GM19438 (cell line): ENCODE results near the gene SIRPG.
"Not testable (repeated sequence)": the region's sequence is repeated elsewhere in the genome, so short reads cannot be mapped to it uniquely, and the experiment has no call there.

Experiments
- ATAC-seq: cut with Tn5 transposase; IDR thresholded peaks from one replicate; pipeline ENCODE4 v1.9.1; 2021; ENCODE audit warnings: low read depth; ENCODE audit not compliant: unreplicated experiment

Gene SIRPG

GRCh38 chr20:1672728-1673127 is 15.1 kb upstream of the SIRPG start:
- ATAC-seq: no peak

DNA sequence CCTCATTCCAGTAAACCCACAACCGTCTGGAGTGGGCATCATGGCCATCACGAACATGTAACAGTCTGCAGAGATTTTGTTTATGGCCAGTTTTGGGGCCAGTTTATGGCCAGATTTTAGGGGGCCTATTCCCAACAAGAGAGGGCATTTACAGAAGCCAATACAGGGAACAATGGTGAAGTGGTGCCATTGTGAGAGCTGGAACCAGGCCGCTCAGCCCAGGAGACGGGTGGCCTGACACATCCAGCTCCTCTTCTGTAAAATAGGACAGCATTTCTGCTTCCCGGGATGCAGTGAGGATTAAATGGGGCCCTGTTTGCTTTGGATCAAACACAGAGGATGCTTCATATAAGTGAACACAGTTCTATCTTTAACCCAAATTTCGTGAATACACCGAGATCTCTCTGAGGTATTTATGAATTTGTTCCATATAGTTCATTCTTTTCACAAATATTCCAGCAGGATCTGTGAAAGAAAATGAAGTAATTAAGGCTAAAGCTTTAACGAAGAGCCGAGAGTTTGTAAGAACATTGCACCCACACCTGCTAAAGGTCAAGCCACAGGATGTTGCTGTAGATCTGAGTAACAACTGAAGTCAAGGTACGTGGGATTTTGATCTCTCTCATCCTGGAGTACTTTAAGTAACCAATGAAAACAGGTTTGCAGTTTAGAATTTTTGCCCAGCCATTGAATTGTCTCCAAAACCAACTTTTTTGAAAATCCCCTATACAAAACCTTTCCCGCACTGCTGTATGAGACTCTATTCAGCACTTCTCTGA is 14.5 kb upstream of the SIRPG start:
- no peak for ATAC-seq

DNA sequence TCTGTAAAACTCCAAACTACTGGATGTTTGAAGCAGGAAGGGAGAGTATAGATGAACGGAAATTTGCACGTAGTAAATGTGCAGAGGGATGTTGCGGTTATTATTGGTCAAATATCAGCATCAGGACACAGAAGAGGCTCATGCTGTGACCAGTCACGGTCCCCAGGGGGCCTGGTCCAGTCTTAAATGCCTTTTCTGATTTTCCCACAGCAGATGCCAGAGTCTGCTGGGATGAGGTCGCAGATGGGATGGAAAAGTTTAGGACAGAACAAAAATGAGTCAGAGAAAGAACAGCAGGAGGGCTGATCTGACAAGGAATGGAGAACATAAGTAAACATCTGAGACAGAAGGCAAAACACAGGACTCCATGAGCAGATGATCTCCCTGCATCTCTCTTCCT is 11.7 kb upstream of the SIRPG start:
- ATAC-seq: no peak

GRCh38 chr20:1667502-1668085 is 10.0 kb upstream of the SIRPG start:
- no peak for ATAC-seq

GRCh38 chr20:1666802-1667201 is 9.2 kb upstream of the SIRPG start:
- ATAC-seq: no peak

- no peak for ATAC-seq
Measured at GRCh38 chr20:1665345-1665744, 7.8 kb upstream of the SIRPG start.

GRCh38 chr20:1664911-1665310 is 7.3 kb upstream of the SIRPG start:
- ATAC-seq: no peak

DNA sequence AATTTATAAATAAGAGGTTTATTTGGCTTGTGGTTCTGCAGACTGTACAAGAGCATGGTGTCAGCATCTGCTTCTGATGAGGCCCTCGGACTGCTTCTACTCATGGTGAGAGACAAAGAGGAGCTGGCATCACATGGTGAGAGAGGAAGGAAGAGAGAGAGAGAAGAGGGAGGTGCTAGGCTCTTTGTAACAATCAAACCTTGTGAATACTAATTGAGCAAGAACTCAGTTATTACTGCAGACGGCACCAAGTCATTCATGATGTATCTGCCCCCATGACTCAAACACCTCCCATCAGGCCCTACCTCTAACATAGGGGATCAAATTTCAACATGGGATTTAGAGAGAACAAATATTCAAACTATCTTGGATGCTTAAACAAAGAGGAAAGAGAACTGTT is 6.3 kb upstream of the SIRPG start:
- ATAC-seq: no peak

- ATAC-seq: no peak
Measured at GRCh38 chr20:1661542-1662299, 4.1 kb upstream of the SIRPG start.

DNA sequence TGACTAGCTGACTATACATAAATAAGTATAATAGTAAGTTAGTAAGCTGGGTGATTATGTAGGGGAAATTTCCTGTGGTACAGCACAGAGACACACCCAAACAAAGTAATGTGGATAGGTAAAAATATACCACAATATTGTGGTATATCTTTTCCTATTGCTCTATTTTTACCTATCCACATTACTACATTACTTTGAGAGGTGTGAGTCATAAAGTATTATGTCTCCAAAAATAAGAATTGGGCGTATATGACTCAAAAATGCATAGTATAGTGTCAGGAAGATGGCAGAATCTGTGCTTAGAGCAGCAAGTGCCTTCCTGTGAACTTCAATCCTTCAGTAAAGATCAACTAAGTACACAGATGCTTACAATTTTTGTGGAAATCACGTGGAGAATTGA is 2.7 kb upstream of the SIRPG start:
- ATAC-seq: no peak

DNA sequence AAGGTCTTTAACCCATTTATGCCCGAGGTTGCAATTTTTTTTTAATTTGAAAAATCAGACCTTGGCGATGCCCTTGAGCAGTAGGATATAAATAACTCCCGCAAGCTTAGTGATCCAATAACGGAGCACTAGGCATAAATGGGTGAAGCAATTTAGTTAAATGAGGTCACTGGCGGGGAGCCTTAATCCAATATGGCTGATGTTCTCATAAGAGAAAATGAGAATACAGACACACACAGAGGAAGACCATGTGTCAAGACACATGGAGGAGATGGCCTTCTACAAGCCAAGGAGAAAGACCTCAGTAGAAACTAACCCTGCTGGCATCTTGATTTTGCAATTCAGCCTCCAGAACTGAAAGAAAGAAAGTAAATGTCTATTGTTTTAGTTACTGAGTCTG is 735 bp downstream of the SIRPG start:
- no peak for ATAC-seq

- no peak for ATAC-seq
Measured at GRCh38 chr20:1654996-1655395, 2.6 kb downstream of the SIRPG start.

DNA sequence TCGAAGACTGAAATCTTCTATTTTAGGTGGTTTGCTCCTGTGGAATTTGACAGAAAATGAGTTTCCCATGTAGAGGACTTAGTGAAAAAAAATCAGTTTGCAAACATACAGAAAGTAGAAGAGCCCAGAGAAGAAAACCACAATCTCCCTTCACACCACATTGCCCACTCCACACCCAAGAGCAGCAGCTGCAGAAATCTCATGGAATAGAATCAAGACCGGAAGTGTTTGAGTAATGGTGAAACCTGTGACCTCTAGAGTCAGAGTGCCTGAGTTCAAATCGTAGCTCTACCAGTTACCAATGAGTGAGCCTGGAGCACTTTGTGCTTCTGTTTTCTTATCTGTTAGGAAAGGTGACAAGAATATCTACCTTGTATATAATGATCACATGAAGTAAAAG is 4.6 kb downstream of the SIRPG start:
- ATAC-seq: no peak

DNA sequence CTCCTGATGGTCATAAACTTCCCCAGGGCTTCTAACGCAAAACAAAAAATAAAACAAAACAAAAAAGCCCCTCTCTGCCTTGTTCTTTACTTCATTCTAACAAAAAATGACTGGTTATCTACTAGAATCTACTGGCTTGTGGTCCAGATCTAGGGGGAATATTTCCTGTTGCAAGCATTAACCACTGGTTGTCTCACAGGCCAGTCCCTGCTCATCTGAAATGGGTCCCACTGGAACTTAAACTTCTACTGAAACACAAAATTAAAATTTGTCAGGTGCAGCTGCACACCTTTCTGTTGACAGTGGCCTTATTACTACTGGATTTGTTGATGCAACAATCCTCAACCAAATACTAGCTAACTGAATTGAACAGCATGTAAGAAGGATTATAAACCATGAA is 5.5 kb downstream of the SIRPG start:
- ATAC-seq: no peak

GRCh38 chr20:1651268-1652058 is 6.1 kb downstream of the SIRPG start:
- no peak for ATAC-seq

GRCh38 chr20:1648101-1648500 is 9.5 kb downstream of the SIRPG start:
- no peak for ATAC-seq

DNA sequence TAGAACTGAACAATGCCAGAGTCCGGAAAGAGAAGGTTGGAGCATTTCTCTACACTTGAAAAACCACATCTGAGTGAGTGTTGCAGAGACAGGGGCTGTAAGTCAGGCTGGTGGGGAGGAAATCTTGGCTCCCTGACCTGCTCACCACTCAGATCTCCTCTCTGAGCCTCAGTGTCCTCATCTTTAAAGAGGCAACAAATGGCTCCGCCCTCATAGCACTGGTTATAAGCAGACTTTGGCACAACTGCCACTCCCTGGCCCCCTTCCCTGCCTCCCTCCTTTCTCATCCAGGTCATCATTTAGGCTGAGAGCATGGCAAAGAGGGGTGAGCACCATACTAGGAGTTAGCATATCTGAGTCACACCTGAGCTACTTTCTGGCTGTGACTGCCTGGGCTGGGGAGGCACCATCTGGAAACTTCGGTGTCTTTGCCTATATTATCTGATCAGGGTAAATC is 10.6 kb downstream of the SIRPG start:
- ATAC-seq: no peak

- no peak for ATAC-seq
Measured at GRCh38 chr20:1644101-1644962, 13.2 kb downstream of the SIRPG start.

DNA sequence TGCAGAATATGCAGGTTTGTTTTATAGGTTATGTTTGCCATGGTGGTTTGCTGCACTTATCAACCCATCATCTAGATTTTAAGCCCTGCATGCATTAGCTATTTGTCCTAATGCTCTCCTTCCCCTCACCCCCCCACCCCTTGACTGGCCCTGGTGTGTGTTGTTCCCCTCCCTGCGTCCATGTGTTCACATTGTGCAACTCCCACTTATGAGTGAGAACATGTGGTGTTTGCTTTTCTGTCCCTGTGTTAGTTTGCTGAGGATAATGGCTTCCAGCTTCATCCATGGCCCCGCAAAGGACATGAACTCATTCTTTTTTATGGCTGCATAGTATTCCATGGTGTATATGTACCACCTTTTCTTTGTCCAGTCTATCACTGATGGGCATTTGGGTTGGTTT is 18.9 kb downstream of the SIRPG start:
- not testable (repeated sequence) for ATAC-seq

- ATAC-seq: no peak
Measured at GRCh38 chr20:1637755-1638154, 19.8 kb downstream of the SIRPG start.
